ENCODE measurements around the gene METRN.
"Not testable (repeated sequence)": the region's sequence is repeated elsewhere in the genome, so short reads cannot be mapped to it uniquely, and the experiment has no call there.

METRN gene

DNA sequence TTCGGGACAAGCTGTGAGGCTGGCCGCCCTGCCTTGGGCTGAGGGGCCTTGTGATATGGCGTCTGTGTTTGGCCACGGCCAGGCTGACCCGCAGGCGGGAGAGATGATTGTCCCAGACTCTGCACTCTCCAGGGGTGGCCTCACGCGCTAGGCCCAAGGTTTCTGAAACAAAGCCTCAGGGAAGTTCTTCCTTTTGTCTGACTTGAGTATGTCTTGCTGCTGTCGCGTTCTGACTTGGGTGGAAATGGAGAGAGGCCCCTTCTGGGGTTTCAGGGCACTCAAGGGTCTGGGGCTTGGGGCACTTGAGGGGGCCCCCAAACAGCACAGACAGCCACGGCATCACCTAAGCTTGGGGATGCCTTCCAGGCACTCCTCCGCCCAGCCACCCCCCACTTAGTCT, 3.8 kb upstream of the METRN start:
- in situ Hi-C loops (cut with MboI; ENCODE audit: low pct_unique_long_range_greater_than_20kb, low sequenced_read_pairs, unreplicated experiment): loop anchor here (5.0 kb wide), 1 partner anchor 76 kb away; the partner anchor contains the start of genes CHTF18 and RPUSD1
- TF ChIP-seq, protein P1, sequence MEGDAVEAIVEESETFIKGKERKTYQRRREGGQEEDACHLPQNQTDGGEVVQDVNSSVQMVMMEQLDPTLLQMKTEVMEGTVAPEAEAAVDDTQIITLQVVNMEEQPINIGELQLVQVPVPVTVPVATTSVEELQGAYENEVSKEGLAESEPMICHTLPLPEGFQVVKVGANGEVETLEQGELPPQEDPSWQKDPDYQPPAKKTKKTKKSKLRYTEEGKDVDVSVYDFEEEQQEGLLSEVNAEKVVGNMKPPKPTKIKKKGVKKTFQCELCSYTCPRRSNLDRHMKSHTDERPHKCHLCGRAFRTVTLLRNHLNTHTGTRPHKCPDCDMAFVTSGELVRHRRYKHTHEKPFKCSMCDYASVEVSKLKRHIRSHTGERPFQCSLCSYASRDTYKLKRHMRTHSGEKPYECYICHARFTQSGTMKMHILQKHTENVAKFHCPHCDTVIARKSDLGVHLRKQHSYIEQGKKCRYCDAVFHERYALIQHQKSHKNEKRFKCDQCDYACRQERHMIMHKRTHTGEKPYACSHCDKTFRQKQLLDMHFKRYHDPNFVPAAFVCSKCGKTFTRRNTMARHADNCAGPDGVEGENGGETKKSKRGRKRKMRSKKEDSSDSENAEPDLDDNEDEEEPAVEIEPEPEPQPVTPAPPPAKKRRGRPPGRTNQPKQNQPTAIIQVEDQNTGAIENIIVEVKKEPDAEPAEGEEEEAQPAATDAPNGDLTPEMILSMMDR (IDR thresholded peaks at IDR 0.05; ENCODE audit: extremely low read depth, insufficient read depth, missing control alignments): no peak
- no peak for DNase-seq (ENCODE audit: low spot score)

DNA sequence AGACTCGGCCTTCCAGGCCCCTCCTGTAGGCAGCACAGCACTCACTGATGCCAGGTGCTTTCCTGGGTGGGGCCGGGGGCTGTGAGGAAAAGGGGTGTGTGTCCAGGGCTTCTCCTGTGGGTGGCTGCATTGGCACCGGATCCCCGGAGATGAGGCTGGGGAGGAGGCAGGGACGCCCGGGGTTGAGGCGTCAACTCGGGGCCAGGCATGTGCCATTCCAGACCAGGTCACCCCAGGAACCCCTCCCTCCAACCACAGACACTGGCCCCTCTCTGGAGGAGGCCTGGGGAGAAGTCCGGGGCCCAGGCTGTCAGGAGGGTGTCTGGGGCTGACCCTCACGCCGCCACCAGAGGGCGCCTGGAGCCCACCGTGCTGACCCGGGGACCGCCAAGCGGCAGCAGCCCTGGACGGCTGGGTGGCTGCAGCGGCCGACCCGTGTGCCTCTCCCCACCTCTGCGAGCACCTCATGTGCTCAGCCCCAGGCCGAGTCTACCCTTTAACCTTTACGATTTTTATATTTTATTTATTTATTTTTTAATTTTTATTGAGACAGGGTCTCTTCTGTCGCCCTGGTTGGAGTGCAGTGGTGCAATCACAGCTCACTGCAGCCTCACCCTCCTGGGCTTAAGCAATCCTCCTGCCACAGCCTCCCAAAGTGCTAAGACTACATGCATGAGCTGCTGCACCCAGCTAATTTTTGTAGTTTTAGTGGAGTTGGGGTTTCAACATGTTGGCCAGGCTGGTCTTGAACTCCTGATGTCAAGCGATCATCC, 3.2 kb upstream of the METRN start:
- peak; percentile 95 for DNase-seq (ENCODE audit: low spot score)
- in situ Hi-C loops (cut with MboI; ENCODE audit: low pct_unique_long_range_greater_than_20kb, low sequenced_read_pairs, unreplicated experiment): loop anchor here (5.0 kb wide), 1 partner anchor 76 kb away; the partner anchor contains the start of genes CHTF18 and RPUSD1
- TF ChIP-seq, protein P1 (IDR thresholded peaks at IDR 0.05; ENCODE audit: extremely low read depth, insufficient read depth, missing control alignments): peak; percentile 98

DNA sequence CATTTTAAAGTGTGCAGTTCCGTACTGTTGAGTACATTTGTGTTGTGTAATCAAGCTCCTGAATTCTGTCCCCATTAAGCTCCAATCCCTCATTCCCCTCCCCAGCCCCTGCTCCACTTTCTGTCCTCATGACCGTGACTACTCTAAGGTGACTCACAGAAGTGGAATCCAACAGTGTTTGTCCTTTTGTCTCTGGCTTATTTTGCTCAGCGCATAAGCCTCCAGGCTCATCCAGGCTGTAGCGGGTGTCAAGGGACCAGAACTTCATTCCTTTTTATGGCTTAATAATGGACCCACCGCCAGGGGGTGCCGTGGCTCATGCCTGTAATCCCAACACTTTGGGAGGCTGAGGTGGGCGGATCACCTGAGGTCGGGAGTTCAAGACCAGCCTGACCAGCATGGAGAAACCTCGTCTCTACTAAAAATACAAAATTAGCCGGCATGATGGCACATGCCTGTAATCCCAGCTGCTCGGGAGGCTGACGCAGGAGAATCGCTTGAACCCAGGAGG, 2.1 kb upstream of the METRN start:
- in situ Hi-C loops (cut with MboI; ENCODE audit: low pct_unique_long_range_greater_than_20kb, low sequenced_read_pairs, unreplicated experiment): loop anchor here (5.0 kb wide), 1 partner anchor 75 kb away; the partner anchor contains the start of genes CHTF18 and RPUSD1
- not testable (repeated sequence) for DNase-seq (ENCODE audit: low spot score)
- TF ChIP-seq, protein P1 (IDR thresholded peaks at IDR 0.05; ENCODE audit: extremely low read depth, insufficient read depth, missing control alignments): peak; percentile 50

DNA sequence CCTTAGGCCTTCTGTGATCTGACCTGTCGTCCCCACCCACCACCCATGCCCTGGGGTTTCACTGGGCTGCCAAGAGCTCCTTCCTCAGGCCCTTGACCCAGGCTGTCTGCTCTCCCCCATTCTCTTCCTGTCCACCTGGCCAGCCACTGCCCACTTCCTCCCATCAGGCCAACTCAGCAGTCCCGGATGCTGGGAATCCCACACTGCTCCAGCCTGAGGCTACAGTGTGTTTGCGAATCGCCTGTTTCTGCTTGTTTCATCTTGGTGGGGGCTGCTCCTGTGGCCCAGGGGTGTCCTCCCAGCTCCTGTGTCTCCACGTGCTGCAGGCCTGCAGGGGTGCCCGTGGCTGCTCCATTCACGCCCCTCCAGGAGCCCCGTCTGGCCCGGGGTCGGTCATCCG, 839 bp upstream of the METRN start:
- no peak for DNase-seq (ENCODE audit: low spot score)
- in situ Hi-C loops (cut with MboI; ENCODE audit: low pct_unique_long_range_greater_than_20kb, low sequenced_read_pairs, unreplicated experiment): loop anchor here (5.0 kb wide), 1 partner anchor 73 kb away; the partner anchor contains the start of genes CHTF18 and RPUSD1

DNA sequence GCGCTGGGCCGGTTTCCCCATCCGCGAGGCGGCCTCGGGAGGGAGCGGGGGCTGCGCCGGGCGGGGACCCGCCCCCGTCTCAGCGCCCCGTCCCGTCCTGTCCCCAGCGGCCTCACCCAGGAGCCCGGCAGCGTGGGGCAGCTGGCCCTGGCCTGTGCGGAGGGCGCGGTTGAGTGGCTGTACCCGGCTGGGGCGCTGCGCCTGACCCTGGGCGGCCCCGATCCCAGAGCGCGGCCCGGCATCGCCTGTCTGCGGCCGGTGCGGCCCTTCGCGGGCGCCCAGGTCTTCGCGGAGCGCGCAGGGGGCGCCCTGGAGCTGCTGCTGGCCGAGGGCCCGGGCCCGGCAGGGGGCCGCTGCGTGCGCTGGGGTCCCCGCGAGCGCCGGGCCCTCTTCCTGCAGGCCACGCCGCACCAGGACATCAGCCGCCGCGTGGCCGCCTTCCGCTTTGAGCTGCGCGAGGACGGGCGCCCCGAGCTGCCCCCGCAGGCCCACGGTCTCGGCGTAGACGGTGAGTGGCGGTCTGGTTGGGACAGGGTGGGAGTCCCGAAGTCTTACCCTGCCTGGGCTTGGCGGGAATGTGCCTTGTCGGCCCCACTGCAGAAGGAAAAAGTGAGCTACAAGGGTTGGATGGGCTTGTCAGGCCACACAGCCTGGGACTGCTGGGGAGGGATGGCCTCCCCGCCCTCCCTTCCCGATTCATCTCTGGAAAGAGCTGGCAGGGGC, 720 bp downstream of the METRN start:
- TF ChIP-seq, protein P1 (IDR thresholded peaks at IDR 0.05; ENCODE audit: extremely low read depth, insufficient read depth, missing control alignments): peak; percentile 42
- in situ Hi-C loops (cut with MboI; ENCODE audit: low pct_unique_long_range_greater_than_20kb, low sequenced_read_pairs, unreplicated experiment): no loop called here
- DNase-seq (ENCODE audit: low spot score): peak; percentile 69

More for the DNA sequence above, 839 bp upstream of the METRN start:
- TF ChIP-seq, protein P1 (IDR thresholded peaks at IDR 0.05; ENCODE audit: extremely low read depth, insufficient read depth, missing control alignments): no peak

DNA sequence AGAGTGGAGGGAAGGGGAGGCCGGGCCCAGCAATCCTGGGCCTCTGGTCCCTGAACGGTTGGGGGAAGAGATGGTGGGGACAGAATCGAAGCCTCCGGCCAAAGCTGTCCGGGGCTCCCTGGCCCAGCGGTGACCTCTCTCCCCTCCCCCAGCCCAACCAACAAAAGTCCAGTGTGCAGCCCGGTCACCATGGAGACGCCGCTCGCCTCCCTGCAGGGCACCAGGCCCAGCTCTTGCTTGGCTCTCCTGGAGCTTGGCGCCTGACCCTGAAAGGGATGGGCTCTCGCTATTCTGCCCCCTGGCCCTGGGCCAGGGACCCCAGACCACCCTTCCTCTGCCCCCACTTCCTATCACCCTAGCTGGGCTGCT, 1.3 kb downstream of the METRN start:
- in situ Hi-C loops (cut with MboI; ENCODE audit: low pct_unique_long_range_greater_than_20kb, low sequenced_read_pairs, unreplicated experiment): no loop called here
- DNase-seq (ENCODE audit: low spot score): no peak
- TF ChIP-seq, protein P1 (IDR thresholded peaks at IDR 0.05; ENCODE audit: extremely low read depth, insufficient read depth, missing control alignments): no peak
